HL-60/S4 treated with phorbol 12-myristate 13-acetate at 8.2 ng/mL for 4 days and 3 days (cell line): ENCODE measurements around the gene SDK1.

Experiments
- in situ Hi-C: fragments of 300-500 bp; cut with MboI; formaldehyde crosslinking; loops from 2 replicates; pipeline ENCODE4 v1.15.0; 2022; ENCODE audit warnings: low sequenced_read_pairs

The SDK1 gene, protein sequence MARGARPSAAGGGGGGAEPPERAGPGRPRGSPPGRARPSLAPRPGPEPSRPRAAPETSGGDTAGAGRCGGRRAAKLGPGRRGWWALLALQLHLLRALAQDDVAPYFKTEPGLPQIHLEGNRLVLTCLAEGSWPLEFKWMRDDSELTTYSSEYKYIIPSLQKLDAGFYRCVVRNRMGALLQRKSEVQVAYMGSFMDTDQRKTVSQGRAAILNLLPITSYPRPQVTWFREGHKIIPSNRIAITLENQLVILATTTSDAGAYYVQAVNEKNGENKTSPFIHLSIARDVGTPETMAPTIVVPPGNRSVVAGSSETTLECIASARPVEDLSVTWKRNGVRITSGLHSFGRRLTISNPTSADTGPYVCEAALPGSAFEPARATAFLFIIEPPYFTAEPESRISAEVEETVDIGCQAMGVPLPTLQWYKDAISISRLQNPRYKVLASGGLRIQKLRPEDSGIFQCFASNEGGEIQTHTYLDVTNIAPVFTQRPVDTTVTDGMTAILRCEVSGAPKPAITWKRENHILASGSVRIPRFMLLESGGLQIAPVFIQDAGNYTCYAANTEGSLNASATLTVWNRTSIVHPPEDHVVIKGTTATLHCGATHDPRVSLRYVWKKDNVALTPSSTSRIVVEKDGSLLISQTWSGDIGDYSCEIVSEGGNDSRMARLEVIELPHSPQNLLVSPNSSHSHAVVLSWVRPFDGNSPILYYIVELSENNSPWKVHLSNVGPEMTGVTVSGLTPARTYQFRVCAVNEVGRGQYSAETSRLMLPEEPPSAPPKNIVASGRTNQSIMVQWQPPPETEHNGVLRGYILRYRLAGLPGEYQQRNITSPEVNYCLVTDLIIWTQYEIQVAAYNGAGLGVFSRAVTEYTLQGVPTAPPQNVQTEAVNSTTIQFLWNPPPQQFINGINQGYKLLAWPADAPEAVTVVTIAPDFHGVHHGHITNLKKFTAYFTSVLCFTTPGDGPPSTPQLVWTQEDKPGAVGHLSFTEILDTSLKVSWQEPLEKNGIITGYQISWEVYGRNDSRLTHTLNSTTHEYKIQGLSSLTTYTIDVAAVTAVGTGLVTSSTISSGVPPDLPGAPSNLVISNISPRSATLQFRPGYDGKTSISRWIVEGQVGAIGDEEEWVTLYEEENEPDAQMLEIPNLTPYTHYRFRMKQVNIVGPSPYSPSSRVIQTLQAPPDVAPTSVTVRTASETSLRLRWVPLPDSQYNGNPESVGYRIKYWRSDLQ (N-terminal part only)

DNA sequence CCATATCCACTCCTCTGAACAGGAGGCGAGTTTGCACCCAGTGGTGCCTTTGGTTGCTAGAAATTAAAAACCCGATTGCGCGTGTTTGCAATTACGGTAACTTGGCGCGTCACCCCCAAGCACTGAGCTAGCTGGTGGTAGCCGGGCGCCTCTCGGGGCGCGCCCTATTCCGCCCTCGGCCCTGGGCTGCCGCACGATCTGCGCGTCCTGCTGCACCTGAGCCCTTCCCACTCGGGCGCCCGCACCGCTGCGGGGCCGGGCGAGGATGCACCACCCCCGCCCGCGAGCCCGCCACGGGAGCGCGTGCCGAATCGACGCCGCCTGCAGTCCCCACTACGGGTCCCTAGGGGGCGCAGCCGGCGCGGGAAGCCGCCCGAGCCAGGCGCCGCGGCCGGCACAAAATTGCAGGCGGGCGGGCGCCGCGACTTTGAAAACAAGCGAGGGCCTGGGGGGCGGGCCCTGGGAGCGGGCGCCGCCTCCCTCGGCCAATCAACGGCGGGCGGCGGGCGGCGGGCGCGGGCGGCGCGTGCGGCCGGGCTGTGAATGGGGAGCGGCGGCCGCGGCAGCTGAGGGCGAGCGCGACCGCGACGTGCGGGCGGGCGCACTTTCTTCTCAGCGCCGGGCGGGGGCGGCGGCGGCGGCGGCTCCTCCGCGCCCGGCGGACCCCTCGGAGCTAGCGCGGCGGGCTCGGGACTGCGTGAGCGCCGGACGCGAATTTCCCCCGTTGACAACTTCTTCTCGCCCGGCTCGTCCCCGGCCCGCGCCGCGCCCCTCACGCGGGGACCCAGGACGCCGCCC is at the start of gene SDK1:
Gene SDK1, plus strand, starts transcription at position 602 of the 798 bp plus-strand sequence. CDS start 335 bp downstream, outside the sequence.
- in situ Hi-C loops, result no loop called here

DNA sequence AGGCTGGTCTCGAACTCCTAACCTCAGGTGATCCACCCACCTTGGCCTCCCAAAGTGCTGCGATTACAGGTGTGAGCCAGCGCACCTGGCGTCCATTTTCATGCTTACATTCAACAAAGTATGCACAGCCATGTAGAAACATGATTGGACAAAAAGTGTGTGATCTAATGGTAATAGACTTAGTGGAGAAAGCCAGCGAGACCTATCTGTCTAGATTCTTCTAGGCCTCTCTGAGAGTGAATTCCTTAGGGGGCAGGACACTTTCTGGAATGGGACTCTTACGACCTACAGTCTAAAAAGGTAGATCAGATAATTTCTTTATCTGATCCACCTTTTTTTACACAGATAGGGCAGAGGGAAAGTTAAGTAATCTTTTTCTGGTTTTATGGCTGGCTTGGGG is 46.3 kb upstream of the SDK1 start:
- in situ Hi-C loops, result no loop called here

DNA sequence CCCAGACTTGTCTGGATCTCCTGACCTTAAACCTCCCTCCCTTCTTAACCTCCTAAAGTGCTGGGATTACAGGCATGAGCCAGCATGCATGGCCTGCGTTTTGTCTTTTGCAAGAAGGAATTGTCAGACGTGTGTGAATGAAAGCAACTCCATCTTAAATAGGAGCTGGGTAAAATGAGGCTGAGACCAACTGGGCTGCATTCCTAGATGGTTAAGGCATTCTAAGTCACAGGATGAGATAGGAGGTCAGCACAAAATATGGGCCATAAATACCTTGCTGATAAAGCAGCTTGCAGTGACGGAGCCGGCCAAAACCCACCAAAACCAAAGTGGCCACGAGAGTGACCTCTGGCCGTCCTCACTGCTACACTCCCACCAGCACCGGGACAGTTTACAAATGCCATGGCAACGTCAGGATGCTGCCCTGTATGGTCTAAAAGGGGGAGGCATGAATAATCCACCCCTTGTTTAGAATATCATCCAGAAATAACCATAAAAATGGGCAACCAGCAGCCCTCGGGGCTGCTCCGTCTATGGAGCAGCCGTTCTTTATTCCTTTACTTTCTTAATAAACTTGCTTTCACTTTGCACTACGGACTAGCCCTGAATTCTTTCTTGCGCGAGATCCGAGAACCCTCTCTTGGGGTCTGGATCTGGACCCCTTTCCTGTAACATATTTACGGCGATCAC is 41.2 kb upstream of the SDK1 start:
- in situ Hi-C loops, result no loop called here

DNA sequence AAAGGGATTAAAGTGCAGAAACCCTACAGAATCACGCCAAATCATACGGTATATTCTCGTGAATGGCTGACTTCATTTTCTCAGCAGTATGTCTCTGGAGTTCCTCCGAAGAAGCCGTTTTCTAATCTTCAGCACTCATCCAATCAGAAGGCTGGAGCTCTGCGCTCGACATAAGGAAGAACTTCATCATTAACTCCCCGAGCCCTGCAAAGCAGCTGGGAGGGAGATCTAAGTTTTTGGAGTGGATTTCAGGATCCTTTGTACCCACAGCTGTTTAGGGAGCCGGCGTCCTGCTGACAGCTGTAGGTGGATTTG is 40.7 kb upstream of the SDK1 start:
- in situ Hi-C loops, result no loop called here

DNA sequence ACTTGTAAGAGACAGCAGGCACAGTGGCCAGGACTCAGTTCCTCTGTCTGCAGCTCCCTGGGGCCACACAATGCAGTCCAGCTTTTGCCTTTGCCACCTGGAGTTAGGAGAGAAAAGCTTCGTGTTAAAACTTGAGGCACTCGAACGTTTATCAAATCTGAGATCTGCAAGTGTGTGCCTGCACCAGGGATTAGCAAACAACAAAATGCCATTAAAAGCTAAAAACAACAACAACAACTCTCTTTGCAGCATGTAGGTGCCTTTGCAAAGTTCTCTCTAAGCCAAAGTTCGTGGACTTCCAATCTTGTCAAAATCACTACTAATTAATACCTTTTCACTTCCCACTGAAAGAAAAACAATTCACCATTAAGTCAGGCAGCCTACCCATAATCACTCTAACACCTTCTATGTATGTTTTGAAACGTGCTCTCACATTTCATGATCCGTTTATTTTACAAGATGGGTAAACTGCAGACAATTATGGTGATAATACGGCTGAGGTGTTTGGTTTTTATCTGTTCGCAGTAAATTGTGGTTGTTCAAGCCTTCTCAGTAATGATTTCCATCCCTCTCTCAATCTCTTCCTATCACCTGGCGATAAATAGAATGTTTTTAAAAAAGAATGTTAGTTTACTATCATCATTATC is 36.2 kb upstream of the SDK1 start:
- in situ Hi-C loops, result no loop called here

DNA sequence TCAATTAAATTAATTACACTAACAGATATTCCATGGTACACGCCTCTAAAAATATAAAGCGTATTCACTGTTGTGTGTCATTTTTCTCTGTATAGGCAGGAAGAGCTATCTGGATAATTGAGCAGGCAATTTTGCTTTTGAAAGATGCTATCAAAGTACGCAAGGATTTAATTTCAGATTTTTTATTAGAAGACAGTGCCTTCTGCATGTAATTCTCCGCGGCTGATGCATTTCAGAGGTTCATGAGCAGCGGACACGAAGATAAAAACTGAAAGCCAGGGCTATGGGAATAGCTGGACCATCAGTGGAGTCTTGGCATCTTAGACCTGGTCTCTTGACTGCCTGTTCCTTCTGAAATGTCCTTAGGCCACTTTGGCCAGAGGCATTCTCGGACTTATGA is 35.7 kb upstream of the SDK1 start:
- in situ Hi-C loops, result no loop called here

DNA sequence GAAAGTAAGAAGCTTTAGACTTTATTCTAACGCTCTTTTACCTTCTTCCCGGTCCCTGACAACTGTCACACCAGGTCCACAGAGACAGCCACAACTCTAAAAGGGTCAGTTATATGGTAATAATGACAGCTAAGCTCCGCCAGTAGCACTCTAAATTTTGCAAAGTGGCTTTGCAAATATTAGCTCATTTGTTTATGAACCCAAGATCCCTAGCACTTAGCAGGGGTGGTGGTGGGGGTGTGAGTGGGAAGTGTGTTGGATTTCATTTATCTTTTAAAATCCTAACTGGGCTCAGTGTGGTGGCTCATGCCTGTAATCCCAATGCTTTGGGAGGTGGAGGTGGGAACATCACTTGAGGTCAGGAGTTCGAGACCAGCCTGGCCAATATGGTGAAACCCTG is 34.8 kb upstream of the SDK1 start:
- in situ Hi-C loops, result no loop called here

DNA sequence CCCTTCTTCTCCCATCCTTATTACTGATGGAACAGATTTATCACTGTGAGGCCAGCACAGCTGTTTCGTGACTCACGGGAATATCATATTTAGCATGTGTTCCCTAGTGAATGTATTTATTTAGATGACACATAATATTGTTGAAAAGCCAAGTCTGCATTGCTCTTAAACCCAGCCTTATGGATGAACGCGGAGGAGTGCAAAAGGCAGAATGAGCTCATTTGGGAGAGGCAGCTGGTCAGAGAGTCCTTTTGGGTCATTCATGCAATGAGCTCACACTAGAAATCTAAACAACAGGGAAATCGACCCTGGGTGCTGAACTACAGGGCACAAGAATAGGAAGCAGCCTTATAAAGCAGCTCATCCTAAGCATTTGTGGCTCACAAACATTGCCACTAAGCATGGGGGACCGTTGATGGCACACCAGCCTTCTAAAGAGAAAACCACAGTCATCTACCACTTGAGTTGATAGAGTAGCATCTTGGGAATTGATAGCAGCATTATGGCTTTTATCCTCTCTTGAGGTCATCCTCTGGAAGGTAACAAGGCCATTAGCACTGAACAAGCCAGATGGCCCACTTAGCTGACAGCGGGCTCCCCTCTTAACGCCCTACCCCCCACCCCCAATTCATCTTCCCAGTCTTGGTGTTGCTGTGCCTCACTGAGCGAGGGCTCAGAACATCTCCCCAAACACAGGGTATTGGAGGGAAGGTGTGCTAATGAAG is 32.9 kb upstream of the SDK1 start:
- in situ Hi-C loops, result no loop called here

DNA sequence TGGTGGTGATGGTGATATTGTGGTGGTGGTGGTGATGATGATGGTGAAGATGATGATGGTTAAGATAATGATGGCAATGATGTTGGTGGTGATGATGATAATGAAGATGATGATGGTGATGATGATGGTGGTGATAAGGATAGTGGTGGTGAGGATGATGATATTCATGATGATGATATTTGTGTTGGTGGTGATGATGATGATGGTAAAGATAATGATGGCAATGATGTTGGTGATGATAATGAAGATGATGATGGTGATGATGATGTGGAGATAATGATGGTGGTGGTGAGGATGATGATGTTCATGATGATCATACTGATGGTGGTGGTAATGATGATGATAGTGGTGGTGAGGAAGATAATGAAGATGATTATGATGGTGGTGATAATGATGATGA is 30.7 kb upstream of the SDK1 start:
- in situ Hi-C loops, result no loop called here

DNA sequence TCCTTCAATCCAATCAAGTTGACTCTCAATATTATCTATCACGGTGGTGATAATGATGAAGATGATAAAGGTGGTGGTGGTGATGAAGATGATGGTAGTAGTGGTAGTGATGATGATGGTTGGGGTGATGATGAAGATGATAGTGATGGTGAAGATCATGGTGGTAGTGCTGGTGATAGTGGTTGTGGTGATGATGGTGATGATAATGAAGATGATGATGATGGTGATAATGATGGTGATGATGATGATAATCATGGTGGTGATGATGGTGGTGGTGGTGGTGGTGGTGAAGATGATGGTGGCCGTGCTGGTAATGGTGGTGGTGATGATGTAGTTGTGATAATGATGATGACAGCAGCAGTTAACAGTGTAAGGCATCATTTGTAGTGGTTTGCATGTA is 29.8 kb upstream of the SDK1 start:
- in situ Hi-C loops, result no loop called here

DNA sequence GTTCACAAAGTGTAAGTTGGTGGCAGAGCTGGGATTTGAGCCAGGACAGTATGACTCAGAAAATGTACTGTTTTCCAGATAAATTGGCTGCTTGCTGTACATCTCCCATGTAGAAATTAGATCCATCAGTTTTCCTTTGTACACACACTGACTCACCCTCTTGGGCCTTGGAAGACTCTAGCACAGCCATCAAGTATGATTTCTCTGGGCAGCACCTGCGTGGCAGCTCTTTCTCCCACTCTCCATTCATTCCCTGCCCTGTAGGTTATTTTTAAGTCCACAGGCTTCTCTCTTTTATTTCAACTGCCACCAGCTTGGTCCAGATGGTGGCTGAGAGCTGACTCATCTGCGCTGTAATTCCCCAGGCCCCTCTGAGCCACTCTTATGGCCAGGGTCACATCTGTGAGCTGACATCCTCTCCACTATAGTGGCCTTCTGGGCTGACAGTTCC is 28.3 kb upstream of the SDK1 start:
- in situ Hi-C loops, result no loop called here

DNA sequence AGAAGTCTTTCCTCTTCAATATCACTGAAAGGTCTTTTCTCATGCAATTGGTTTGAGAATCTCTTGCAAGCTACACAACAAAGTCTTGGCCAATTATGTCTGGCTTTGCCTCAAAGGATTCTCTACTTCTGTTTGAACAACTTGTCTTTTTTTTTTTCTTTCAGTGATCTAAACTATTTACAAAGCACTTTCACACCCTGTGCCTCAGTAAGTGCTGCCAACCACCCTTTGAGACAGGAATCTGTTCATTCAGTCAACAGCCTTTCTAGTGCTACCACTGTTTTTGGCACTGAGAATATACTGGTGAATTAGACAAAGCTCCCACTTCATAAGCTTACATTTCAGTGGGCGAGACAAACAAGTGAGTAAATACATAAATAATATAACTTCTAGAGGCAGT is 26.9 kb upstream of the SDK1 start:
- in situ Hi-C loops, result no loop called here

DNA sequence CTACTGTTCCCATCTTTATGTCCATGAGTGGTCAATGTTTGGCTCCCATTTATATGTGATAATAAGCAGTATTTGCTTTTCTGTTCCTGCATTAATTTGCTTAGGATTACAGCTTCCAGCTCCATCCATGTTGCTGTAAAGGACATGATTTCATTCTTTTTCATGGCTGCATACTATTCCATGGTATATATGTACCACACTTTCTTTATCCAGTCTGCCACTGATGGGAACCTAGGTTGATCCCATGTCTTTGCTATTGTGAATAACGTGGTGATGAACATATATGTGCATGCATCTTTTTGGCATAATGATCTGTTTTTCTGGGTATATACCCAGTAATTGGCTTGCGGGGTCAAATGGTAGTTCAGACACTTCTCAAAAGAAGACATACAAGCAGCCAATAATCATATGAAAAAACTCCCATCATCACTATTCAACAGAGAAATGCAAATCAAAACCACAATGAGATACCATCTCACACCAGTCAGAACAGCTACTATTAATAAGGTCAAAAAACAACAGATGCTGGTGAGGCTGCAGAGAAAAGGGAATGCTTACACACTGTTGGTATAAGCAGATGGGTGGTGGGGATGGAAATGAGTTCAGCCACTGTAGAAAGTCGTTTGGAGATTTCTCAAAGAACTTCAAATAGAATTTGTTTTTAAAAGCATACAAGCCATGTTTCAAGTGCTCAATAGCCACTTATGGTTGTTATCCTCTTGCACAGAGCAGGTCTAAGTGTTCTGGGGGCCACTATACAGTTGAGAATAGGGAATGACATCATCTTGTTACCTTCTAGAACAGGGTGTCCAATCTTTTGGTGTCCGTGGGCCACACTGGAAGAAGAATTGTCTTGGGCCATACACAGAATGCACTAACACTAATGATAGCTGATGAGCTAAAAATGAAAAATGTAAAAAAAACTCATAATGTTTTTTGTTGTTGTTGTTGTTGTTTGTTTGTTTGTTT is 23.2 kb upstream of the SDK1 start:
- in situ Hi-C loops, result no loop called here

DNA sequence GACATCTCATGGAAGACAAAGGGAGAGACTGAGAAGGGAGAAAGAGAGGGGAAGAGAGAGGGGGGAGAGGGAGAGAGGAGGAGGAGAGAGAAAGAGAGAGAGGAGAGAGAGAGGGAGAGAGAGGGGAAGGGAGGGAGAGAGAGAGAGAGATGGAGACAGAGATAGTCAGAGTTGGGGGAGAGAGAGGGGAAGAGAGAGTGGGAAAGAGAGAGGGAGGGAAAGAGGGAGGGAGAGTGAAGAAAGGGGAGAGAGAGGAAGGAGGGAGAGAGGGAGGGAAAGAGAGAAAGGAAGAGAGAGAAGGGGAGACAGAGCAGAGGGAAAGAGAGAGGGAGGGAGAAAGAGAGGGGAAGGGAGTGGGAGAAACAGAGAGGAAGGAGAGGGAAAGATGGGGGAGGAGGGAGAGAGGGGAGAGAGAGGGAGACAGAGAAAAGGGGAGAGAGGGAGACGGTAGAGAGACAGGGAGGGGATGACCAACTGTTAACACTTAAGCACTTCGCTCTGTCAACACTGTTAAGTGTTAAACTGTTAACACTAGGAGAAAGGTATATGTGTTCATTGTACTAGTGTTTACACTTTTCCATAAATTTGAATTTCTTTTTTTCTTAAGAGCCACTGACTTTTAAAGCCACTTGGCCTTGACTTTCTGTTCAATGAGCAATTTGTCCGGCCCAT is 21.8 kb upstream of the SDK1 start:
- in situ Hi-C loops, result no loop called here

DNA sequence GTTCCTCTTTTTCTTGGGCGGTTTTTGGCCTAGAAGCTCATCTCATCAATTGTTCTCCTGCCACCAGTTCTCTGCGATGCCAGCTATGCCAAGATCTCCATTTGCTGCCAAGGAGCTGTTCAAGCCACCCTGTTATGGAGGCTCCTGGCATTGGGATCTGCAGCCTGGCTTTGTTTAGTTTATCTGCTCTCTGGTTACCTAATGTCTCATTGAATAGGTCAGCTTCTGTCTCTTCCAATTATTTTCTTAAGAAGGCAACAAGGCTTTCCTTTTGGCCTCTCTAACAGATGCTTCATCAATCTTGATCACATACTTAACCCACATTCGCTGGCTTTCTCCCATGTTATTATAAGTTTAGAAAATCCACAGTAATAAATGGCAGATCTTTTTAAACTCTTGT is 20.6 kb upstream of the SDK1 start:
- in situ Hi-C loops, result no loop called here

DNA sequence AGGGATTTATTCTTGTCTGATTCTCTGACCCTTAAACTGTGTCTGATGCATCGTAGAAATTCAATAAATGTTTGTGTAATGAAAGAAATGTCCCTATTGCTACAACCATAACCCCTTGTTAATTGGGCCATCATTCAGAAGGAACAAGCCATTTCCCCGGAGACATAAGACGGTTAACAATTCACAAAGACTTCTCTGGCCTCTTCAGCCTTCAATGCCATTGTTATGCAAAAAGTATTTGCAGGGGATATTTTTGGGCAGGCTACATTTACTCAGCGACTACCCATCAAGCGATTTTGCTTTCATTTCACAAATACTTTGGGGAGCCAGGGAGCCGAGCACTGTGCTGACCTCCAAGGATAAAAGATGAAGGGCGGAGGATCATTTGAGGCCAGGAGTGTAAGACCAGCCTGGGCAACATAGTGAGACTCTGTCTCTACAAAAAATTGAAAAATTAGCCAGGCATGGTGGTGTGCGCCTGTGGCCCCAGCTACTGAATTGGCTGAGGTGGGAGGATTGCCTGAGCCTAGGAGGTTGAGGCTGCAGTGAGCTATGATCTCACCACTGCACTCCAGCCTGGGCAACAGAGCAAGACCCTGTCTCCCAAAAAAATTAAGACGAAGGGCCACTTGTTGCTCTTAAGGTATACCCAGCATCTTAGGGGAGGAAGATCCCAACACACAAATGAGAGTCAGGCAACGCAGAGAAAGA is 20.0 kb upstream of the SDK1 start:
- in situ Hi-C loops, result no loop called here

DNA sequence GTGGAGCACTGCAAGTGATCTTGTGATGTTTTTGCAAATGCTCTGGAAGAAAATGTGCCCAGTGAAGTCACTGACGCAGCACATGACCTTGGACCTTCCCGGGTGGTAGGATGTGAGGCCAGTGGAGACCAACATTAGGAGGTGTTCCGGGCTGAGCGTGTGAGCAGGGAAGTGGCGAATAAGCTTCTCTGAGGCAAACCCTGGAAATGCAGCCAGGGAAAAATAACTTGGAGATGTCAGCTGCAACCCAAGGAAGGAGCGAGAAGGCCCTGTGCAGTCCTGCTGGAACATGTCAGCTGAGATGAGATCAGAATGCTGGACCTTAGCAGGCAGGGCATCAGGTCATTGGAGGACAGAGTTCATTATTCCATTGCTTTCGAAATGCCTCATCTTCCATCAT is 18.6 kb upstream of the SDK1 start:
- in situ Hi-C loops, result no loop called here
